Endothelial cell of umbilical vein (primary cell): ENCODE results near the gene R3HDML. TPM values are rescaled to one million over a fixed set of nuclear protein-coding genes. Genes with fewer than 3 reads are reported as not detected.
"Not testable (repeated sequence)": the region's sequence is repeated elsewhere in the genome, so short reads cannot be mapped to it uniquely, and the experiment has no call there.

ENCODE experiments used
- BruUV-seq: library from RNA; stranded (reverse); fragments of 400-500 nt; replicated peaks from 2 replicates; lab custom pipeline; 2021; lab: Mats Ljungman, UMichigan
- CTCF ChIA-PET: fragments of 300-600, 350-600 bp; sonication (Branson Sonifier 250); formaldehyde crosslinking; loops from one replicate; lab custom pipeline; 2021; ENCODE audit warnings: antibody characterized with exemption, inconsistent platforms; lab: Charles Lee
- POLR2A ChIA-PET: fragments of 300-600, 350-600 bp; sonication (Branson Sonifier 250); formaldehyde crosslinking; loops from one replicate; lab custom pipeline; 2021; ENCODE audit warnings: antibody characterized with exemption, inconsistent platforms; lab: Charles Lee
- DNase-seq: peaks from one replicate; pipeline ENCODE4 v3.0.0-alpha.2; 2011; ENCODE audit warnings: low read depth, low spot score
- FAIRE-seq: peaks from 2 replicates; lab custom pipeline; 2011; peaks lifted over from hg19 to GRCh38; lab: Jason Lieb, UNC
- H2AFZ ChIP-seq: 2 replicates; pipeline ENCODE4 v1.6.0; 2012; ENCODE audit warnings: low read depth, low read length, control low read depth, inconsistent platforms
- H3K27ac ChIP-seq: 2 replicates; pipeline ENCODE4 v1.5.1; 2011; ENCODE audit warnings: low read depth, mild to moderate bottlenecking, control low read depth, low read length, moderate library complexity; ENCODE audit not compliant: insufficient read depth
- H3K27me3 ChIP-seq, 2 experiments: 2 replicates each; pipeline versions ENCODE4 v1.6.0 to v1.6.1; 2011; ENCODE audit warnings: low read length in 2 of 2, mixed read lengths in 1 of 2; ENCODE audit not compliant: control insufficient read depth in 2 of 2, insufficient read depth in 2 of 2
- H3K36me3 ChIP-seq, 2 experiments: 2 replicates in 1 of 2; 3 replicates in 1 of 2; pipeline ENCODE4 v1.5.1; 2011; ENCODE audit warnings: low read length in 2 of 2, mild to moderate bottlenecking in 1 of 2, moderate library complexity in 1 of 2; ENCODE audit not compliant: control insufficient read depth in 2 of 2, insufficient read depth in 2 of 2; ENCODE audit errors: extremely low read depth in 1 of 2
- H3K4me1 ChIP-seq: 3 replicates; pipeline ENCODE4 v1.5.1; 2011; ENCODE audit warnings: mild to moderate bottlenecking, low read length; ENCODE audit not compliant: control insufficient read depth, insufficient read depth; ENCODE audit errors: extremely low read depth
- H3K4me2 ChIP-seq: 2 replicates; pipeline ENCODE4 v1.6.1; 2011; ENCODE audit warnings: low read length, control low read depth, mixed read lengths; ENCODE audit not compliant: insufficient read depth
- H3K4me3 ChIP-seq, 3 experiments: fragments of 200-600 bp in 1 of 3; sonication (generic), shearing (Covaris generic) in 1 of 3; replicated peaks in 1 of 3; 2 replicates each; pipeline ENCODE4 v1.5.1; 2011 to 2016; ENCODE audit warnings: control low read depth in 3 of 3, low read length in 3 of 3, mild to moderate bottlenecking in 2 of 3, inconsistent platforms in 1 of 3, low read depth in 1 of 3, moderate library complexity in 1 of 3; ENCODE audit not compliant: insufficient read depth in 1 of 3
- H3K79me2 ChIP-seq: 2 replicates; pipeline ENCODE4 v1.6.0; 2012; ENCODE audit warnings: low read length, inconsistent platforms; ENCODE audit not compliant: control insufficient read depth, insufficient read depth
- H3K9ac ChIP-seq: replicated peaks from 2 replicates; pipeline ENCODE3; 2011; ENCODE audit warnings: low read length, control low read depth; ENCODE audit not compliant: insufficient read depth; ENCODE audit errors: extremely low read depth
- H3K9me1 ChIP-seq: replicated peaks from 3 replicates; pipeline ENCODE4 v1.6.0; 2011; ENCODE audit warnings: mild to moderate bottlenecking, low read length; ENCODE audit not compliant: control insufficient read depth, insufficient read depth; ENCODE audit errors: extremely low read depth
- H3K9me3 ChIP-seq: replicated peaks from 2 replicates; pipeline ENCODE4 v1.5.1; 2012; ENCODE audit warnings: low read length, inconsistent platforms; ENCODE audit not compliant: control insufficient read depth, insufficient read depth
- H4K20me1 ChIP-seq: replicated peaks from 2 replicates; pipeline ENCODE3; 2011; ENCODE audit warnings: mild to moderate bottlenecking, low read length; ENCODE audit not compliant: control insufficient read depth, insufficient read depth; ENCODE audit errors: extremely low read depth
- EZH2 ChIP-seq: IDR thresholded peaks from 2 replicates; pipeline ENCODE4 v1.6.1; 2012; ENCODE audit warnings: borderline replicate concordance, low read depth, mild to moderate bottlenecking, moderate library complexity, low read length, inconsistent platforms; ENCODE audit not compliant: severe bottlenecking
- FOS ChIP-seq: IDR thresholded peaks from 2 replicates; pipeline ENCODE4 v1.6.1; 2011; ENCODE audit warnings: mild to moderate bottlenecking, low read length, moderate library complexity, borderline replicate concordance; ENCODE audit not compliant: insufficient read depth
- GATA2 ChIP-seq: IDR thresholded peaks from 2 replicates; pipeline ENCODE4 v1.7.0; 2011; ENCODE audit warnings: low read depth, mild to moderate bottlenecking, moderate library complexity, mixed read lengths, low read length; ENCODE audit not compliant: insufficient read length, insufficient read depth
- JUN ChIP-seq: IDR thresholded peaks from 2 replicates; pipeline ENCODE4 v1.6.1; 2011; ENCODE audit warnings: borderline replicate concordance, low read depth; ENCODE audit not compliant: insufficient read length, insufficient read depth
- MYC ChIP-seq: IDR thresholded peaks from one replicate; pipeline ENCODE4 v1.6.1; 2011; ENCODE audit warnings: mild to moderate bottlenecking, low read depth, low read length
- POLR2A ChIP-seq: IDR thresholded peaks from 2 replicates; pipeline ENCODE4 v1.6.1; 2012; ENCODE audit warnings: low read depth, mild to moderate bottlenecking, control low read depth, low read length
- POLR2AphosphoS5 ChIP-seq: IDR thresholded peaks from 2 replicates; pipeline ENCODE4 v1.6.1; 2012; ENCODE audit warnings: low read depth, mild to moderate bottlenecking, control low read depth, low read length, moderate library complexity; ENCODE audit not compliant: insufficient read depth
- dilution Hi-C: fragments of 300-500 bp; cut with MboI; formaldehyde crosslinking; loops from one replicate; pipeline ENCODE4 v1.15.0; 2019; ENCODE audit warnings: low sequenced_read_pairs; ENCODE audit not compliant: extremely low pct_ligation_motif_present
- intact Hi-C: fragments of 100-400 bp; cut with micrococcal nuclease; formaldehyde crosslinking; loops from one replicate; pipeline ENCODE4 v1.10.0; 2022
- polyA plus RNA-seq, 4 experiments: library from polyadenylated mRNA; depleted of rRNA in 3 of 4; stranded (reverse) in 3 of 4; unstranded in 1 of 4; fragments of >200 nt; gene quantifications; 2 replicates each; pipeline versions ENCODE4 v1.2.1 to v1.2.3, GENCODE V29; 2011 to 2012; ENCODE audit warnings: missing spikeins in 1 of 4
- total RNA-seq: library from RNA; stranded (reverse); gene quantifications from 2 replicates; pipeline ENCODE4 v1.2.3, GENCODE V29; 2021
- TF ChIP-seq, protein P1 (sequence below): IDR thresholded peaks from 2 replicates; pipeline ENCODE4 v1.6.1; 2011; ENCODE audit not compliant: insufficient read depth, insufficient read length
- TF ChIP-seq, protein P2 (sequence below), 2 donors: IDR thresholded peaks; 1 replicate in 1 of 2; 2 replicates in 1 of 2; pipeline ENCODE4 v1.5.1; 2011; ENCODE audit warnings: low read length in 2 of 2, mild to moderate bottlenecking in 2 of 2, moderate library complexity in 2 of 2, control low read depth in 1 of 2, inconsistent platforms in 1 of 2, low read depth in 1 of 2; ENCODE audit not compliant: insufficient read depth in 1 of 2; ENCODE audit errors: extremely low read depth in 1 of 2

R3HDML gene
- total and polyA plus RNA-seq, 2 donors (not counting 3 experiments of a cell fraction or from before 2014, with no cell fraction given): not detected

DNA sequence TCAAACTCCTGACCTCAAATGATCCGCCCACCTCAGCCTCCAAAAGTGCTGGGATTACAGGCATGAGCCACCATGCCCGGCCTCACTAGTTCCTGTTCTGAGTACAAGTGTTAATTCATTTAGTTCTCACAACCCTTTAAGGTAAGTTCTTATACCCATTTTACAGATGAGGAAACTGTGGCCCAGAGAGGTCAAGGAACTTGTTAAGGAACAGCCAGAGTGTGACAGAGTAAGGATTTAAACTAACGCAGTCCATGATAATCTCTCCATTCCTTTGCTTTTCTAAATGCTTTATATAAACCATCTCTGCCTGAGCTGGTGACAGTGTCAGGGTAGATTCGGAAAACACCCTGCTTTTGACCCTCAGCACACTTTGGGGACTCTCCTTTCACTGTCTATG is 39.1 kb upstream of the R3HDML start:
- Histone ChIP-seq H3K4me1 (no peaks in the 10 kb centered on the region), H3K36me3 (no peaks in the 10 kb centered on the region), H3K9me3 (no peaks in the 10 kb centered on the region), H3K9me1 (no peaks in the 10 kb centered on the region), H3K27ac (no peak overlapping the region), H3K4me2 (no peak overlapping the region), H3K4me3 (no peak overlapping the region), H3K79me2 (no peaks in the 10 kb centered on the region), H3K27me3 (no peaks in the 10 kb centered on the region), H3K9ac (no peak overlapping the region), H4K20me1 (no peaks in the 10 kb centered on the region), H2AFZ (no peak overlapping the region)
- DNase-seq: no peak
- no peak for TF ChIP-seq POLR2A
- no peak for TF ChIP-seq MYC
- TF ChIP-seq, protein P1, sequence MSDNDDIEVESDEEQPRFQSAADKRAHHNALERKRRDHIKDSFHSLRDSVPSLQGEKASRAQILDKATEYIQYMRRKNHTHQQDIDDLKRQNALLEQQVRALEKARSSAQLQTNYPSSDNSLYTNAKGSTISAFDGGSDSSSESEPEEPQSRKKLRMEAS: no peak
- TF ChIP-seq EZH2: no peak
- TF ChIP-seq FOS: no peak
- no peak for TF ChIP-seq JUN
- TF ChIP-seq, protein P2, sequence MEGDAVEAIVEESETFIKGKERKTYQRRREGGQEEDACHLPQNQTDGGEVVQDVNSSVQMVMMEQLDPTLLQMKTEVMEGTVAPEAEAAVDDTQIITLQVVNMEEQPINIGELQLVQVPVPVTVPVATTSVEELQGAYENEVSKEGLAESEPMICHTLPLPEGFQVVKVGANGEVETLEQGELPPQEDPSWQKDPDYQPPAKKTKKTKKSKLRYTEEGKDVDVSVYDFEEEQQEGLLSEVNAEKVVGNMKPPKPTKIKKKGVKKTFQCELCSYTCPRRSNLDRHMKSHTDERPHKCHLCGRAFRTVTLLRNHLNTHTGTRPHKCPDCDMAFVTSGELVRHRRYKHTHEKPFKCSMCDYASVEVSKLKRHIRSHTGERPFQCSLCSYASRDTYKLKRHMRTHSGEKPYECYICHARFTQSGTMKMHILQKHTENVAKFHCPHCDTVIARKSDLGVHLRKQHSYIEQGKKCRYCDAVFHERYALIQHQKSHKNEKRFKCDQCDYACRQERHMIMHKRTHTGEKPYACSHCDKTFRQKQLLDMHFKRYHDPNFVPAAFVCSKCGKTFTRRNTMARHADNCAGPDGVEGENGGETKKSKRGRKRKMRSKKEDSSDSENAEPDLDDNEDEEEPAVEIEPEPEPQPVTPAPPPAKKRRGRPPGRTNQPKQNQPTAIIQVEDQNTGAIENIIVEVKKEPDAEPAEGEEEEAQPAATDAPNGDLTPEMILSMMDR (IDR thresholded peaks at IDR 0.05; ENCODE audit: extremely low read depth in 1 of 2, insufficient read depth in 1 of 2, low read depth in 1 of 2, low read length in 2 of 2): no peak
- TF ChIP-seq POLR2AphosphoS5: no peak
- TF ChIP-seq GATA2: no peak
- FAIRE-seq: no peak
- CTCF ChIA-PET: no interaction called here
- BruUV-seq: no TSS peak
- intact Hi-C loops: no loop called here
- dilution Hi-C loops: no loop called here
- POLR2A ChIA-PET: no interaction called here

DNA sequence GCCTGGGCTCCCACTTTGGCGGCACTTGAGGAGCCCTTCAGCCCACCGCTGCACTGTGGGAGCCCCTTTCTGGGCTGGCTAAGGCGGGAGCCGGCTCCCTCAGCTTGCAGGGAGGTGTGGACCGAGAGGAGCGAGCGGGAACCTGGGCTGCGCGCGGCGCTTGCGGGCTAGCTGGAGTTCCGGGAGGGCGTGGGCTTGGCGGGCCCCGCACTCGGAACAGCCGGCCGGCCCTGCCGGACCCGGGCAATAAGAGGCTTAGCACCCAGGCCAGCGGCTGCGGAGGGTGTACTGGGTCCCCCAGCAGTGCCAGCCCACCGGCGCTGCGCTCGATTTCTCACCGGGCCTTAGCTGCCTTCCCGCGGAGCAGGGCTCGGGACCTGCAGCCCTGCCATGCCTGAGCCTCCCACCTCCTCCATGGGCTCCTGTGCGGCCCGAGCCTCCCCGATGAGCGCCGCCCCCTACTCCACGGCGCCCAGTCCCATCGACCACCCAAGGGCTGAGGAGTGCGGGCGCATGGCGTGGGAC is 37.8 kb upstream of the R3HDML start:
- H4K20me1 ChIP-seq, H3K79me2 ChIP-seq, H2AFZ ChIP-seq, H3K4me3 ChIP-seq, BruUV-seq, DNase-seq, intact Hi-C loops, H3K4me1 ChIP-seq, H3K9me3 ChIP-seq, H3K27ac ChIP-seq, H3K9me1 ChIP-seq, FAIRE-seq, H3K27me3 ChIP-seq, H3K9ac ChIP-seq, dilution Hi-C loops, H3K36me3 ChIP-seq, H3K4me2 ChIP-seq, POLR2A ChIA-PET: not testable (repeated sequence)
- CTCF ChIA-PET: interaction anchor here (0.9 to 1.6 kb wide), 4 partner anchors 13 to 448 kb away, joined by 3 to 4 read pairs (median 3); no protein-coding TSS in a partner anchor
